Muscle of leg (tissue), 11 donors: ENCODE measurements around the gene C1orf146. TPM values are rescaled to one million over a fixed set of nuclear protein-coding genes. Genes with fewer than 3 reads are reported as not detected.
"Not testable (repeated sequence)": the region's sequence is repeated elsewhere in the genome, so short reads cannot be mapped to it uniquely, and the experiment has no call there.

Source experiments
- DNase-seq: peaks from one replicate; pipeline ENCODE4 v3.0.0; 2013
- H3K27ac ChIP-seq: one replicate; pipeline ENCODE4 v1.5.1; 2013; ENCODE audit warnings: mild to moderate bottlenecking, low read length, control low read depth
- H3K27me3 ChIP-seq: one replicate; pipeline ENCODE4 v1.6.1; 2013; ENCODE audit warnings: low read length; ENCODE audit not compliant: control insufficient read depth, insufficient read depth
- H3K36me3 ChIP-seq: one replicate; pipeline ENCODE4 v1.6.1; 2013; ENCODE audit warnings: low read length; ENCODE audit not compliant: control insufficient read depth, insufficient read depth
- H3K4me1 ChIP-seq: one replicate; pipeline ENCODE4 v1.6.1; 2013; ENCODE audit warnings: low read length; ENCODE audit not compliant: control insufficient read depth, insufficient read depth
- H3K4me3 ChIP-seq: one replicate; pipeline ENCODE4 v1.5.1; 2013; ENCODE audit warnings: low read length, control low read depth
- H3K9me3 ChIP-seq: replicated peaks from 2 replicates; pipeline ENCODE4 v1.6.1; 2013; ENCODE audit warnings: low read depth, low read length; ENCODE audit not compliant: control insufficient read depth
- WGBS: methylation state at CpG from one replicate; pipeline ENCODE4 v1.1.5; 2013; ENCODE audit warnings: missing lambda C conversion rate; ENCODE audit not compliant: insufficient coverage; 5-methylcytosine and 5-hydroxymethylcytosine counted together
- polyA plus RNA-seq, 8 donors: library from polyadenylated mRNA; unstranded; fragments of 120-200 nt; gene quantifications; one replicate each; pipeline versions ENCODE4 v1.2.1 to v1.2.3, GENCODE V29; 2013; ENCODE audit warnings: inconsistent platforms in 1 of 8, low replicate concordance in 1 of 8; ENCODE audit not compliant: insufficient read length in 8 of 8, insufficient read depth in 1 of 8
- total RNA-seq: library from RNA; stranded (reverse); fragments of 120-200 nt; gene quantifications from one replicate; pipeline ENCODE4 v1.2.4, GENCODE V29; 2013

The C1orf146 gene
- total and polyA plus RNA-seq, 9 donors = 0.14 TPM; not detected in 8

DNA sequence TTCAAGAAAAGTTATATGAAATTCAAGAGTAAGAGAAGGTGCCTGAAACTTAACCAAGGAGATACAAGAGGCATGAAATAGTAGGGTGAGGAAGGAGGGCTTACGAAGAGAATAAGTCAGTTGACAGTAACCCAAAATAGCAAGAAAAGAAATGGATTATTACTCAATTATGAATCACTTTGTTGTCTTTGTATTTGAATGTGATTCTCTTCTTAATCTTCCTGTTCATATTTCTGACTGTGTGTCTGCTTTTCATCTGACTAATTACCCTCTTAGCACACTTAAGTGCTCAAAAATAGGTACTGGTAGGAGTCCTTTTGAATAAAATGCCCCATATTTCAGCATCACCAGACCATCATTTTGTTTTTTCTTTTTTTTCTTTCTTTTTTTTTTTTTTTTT lies 41.6 kb downstream of the C1orf146 start:
- Histone ChIP-seq H3K36me3 (peaks cover 12% of the 10 kb centered on the region), H3K4me1 (no peaks in the 10 kb centered on the region), H3K4me3 (no peak overlapping the region), H3K9me3 (peaks cover 4% of the 10 kb centered on the region), H3K27me3 (no peaks in the 10 kb centered on the region), H3K27ac (no peak overlapping the region)
- no peak for DNase-seq
- no CpG with 5 or more reads among the region's 1 CpG for WGBS

DNA sequence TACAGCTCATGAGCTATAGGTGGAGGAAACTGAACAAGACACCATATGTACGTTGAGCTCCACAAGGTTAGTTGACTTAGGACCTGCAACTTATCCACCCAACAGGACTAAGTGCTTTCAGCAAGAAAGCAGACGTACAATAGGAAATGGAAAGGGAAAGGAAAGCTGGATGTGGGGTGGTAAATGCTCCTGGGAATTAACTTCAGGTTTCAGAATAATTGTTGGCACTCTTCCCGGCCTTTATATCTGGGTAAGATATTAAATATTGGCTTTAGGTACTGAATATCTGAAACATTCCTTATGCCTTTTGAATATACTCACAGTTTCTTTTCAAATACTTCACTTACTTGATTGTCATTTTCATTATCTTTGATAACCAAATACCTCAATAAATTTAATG lies 44.8 kb downstream of the C1orf146 start:
- H3K4me3 ChIP-seq = no peak overlapping the region
- H3K9me3 ChIP-seq = no peaks in the 10 kb centered on the region
- no peak overlapping the region for H3K27ac ChIP-seq
- DNase-seq = no peak
- WGBS = no CpG with 5 or more reads among the region's 3 CpGs
- H3K27me3 ChIP-seq = no peaks in the 10 kb centered on the region
- peaks cover 12% of the 10 kb centered on the region for H3K36me3 ChIP-seq
- H3K4me1 ChIP-seq = no peaks in the 10 kb centered on the region

DNA sequence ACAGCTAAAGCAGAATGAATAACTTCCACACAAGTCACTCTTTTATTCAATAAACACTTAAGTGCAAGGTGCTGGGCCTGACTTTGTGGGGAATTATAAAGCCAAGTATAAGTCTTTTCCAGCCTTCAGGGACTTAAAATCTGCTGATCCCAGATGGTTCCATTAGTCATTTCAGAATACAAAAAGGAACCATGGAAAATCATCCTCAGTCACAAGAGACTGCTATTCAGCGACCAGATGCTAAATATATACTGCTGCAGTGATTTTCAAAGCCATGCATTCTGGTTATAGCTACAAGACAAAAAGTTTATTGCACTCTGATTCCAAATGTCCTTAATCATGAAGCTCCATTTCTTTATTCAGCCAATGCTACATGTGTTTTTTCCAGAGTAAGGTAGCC lies 55.3 kb downstream of the C1orf146 start:
- Histone ChIP-seq H3K4me1 (no peaks in the 10 kb centered on the region), H3K27me3 (no peaks in the 10 kb centered on the region), H3K27ac (no peak overlapping the region), H3K36me3 (peaks cover 8% of the 10 kb centered on the region), H3K9me3 (no peaks in the 10 kb centered on the region), H3K4me3 (no peak overlapping the region)
- WGBS = 33% methylated on average over 1 of the region's 1 CpG
- DNase-seq = peak; percentile 48

DNA sequence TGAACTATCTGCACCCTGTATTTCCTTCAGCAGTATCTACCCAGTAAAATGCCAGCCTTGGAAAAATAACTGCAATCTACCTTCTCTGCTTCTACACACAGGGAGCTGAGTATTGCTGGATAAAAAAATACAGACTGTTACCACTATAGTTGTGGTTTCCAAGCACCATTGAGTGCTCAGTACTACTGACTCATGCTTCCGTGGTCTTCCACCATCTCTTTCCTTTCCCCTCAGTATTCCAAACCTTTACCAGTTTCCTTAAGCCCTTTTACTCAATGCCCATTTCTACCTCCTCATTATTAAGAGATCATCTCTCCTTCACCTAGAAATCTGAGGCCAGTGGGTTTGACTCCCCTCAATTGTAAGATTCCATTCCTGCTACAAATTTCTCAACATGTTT lies 57.2 kb downstream of the C1orf146 start:
- no peak overlapping the region for H3K4me3 ChIP-seq
- no peaks in the 10 kb centered on the region for H3K4me1 ChIP-seq
- WGBS = 86% methylated on average over 1 of the region's 1 CpG
- H3K27ac ChIP-seq = no peak overlapping the region
- H3K36me3 ChIP-seq = peaks cover 13% of the 10 kb centered on the region
- no peaks in the 10 kb centered on the region for H3K27me3 ChIP-seq
- H3K9me3 ChIP-seq = no peaks in the 10 kb centered on the region
- no peak for DNase-seq

DNA sequence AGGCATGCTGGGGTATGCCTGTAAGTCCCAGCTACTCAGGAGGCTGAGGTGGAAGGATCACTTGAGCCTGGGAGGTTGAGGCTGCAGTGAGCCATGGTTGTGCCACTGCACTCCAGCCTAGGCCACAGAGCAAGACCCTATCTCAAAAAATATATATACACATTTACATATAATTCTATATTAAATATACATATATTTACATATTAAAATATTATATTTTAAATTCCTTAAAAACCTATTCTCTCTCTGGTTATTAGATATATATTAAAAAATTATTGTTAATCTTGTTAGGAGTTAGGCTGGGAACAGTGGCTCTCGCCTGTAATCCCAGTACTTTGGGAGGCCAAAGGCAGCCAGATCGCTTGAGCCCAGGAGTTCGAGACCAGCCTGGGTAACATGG lies 58.4 kb downstream of the C1orf146 start:
- no peak overlapping the region for H3K4me3 ChIP-seq
- no peaks in the 10 kb centered on the region for H3K27me3 ChIP-seq
- peaks cover 12% of the 10 kb centered on the region for H3K36me3 ChIP-seq
- no peak overlapping the region for H3K27ac ChIP-seq
- H3K9me3 ChIP-seq = no peaks in the 10 kb centered on the region
- DNase-seq = no peak
- WGBS = no CpG with 5 or more reads among the region's 3 CpGs
- H3K4me1 ChIP-seq = no peaks in the 10 kb centered on the region

DNA sequence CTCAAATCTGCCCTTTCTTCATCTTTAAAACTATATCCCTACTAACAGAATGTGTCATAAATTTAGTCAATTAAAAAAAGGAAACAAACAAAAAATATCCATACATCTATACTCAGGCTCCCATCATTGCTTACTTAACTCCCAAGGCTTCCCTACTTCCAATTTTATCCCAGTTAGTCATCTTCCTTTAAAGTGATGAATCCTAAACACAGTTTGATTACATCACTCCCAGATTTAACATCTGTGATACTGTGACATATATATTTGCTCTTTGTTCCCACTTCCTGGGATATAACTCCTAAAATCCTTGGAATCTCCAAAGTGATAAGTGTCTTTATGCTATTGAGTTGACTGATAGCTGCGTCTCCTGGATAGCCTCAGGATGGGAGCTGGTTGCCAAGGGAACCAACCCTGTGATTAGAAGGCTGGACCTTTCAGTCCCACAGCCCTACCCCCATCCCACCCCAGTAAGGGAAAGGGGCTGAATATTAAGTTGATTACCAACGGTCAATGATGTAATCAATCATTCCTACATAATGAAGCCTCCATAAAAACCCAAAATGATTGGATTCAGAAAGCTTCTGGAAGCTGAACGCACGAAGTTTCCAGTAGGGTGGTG lies 59.5 kb downstream of the C1orf146 start:
- Histone ChIP-seq H3K27me3 (no peaks in the 10 kb centered on the region), H3K4me1 (no peaks in the 10 kb centered on the region), H3K27ac (no peak overlapping the region), H3K36me3 (peaks cover 10% of the 10 kb centered on the region), H3K4me3 (no peak overlapping the region), H3K9me3 (no peaks in the 10 kb centered on the region)
- no CpG with 5 or more reads among the region's 4 CpGs for WGBS
- no peak for DNase-seq

DNA sequence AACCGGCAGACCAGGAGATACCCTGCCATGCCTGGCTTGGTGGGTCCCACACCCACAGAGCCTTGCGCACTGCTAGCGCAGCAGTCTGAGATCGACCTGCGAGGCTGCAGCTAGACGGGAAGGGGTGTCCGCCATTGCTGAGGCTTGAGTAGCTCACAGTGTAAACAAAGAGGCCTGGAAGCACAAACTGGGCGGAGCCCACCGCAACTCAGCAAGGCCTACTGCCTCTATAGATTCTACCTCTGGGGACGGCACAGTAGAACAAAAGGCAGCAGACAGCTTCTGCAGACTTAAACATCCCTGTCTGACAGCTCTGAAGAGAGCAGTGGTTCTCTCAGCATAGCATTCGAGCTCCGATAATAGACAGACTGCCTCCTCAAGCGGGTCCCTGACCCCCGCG lies 62.1 kb downstream of the C1orf146 start:
- H3K27me3 ChIP-seq, H3K27ac ChIP-seq, H3K4me1 ChIP-seq, H3K9me3 ChIP-seq, DNase-seq, H3K4me3 ChIP-seq, H3K36me3 ChIP-seq: not testable (repeated sequence)
- 94% methylated on average over 15 of the region's 15 CpGs for WGBS

DNA sequence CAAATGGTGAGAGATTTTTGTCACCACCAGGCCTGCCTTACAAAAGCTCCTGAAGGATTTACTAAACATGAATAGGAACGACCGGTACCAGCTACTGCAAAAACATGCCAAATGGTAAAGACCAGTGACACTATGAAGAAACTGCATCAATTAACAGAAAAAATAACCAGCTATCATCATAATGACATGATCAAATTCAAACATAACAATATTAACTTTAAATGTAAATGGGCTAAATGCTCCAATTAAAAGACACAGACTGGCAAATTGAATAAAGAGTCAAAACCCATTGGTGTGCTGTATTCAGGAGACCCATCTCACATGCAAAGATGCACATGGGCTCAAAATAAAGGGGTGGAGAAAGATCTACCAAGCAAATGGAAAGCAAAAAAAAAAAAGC lies 63.7 kb downstream of the C1orf146 start:
- no CpG with 5 or more reads among the region's 2 CpGs for WGBS
- H3K4me3 ChIP-seq, H3K4me1 ChIP-seq, H3K27me3 ChIP-seq, H3K9me3 ChIP-seq, DNase-seq, H3K36me3 ChIP-seq, H3K27ac ChIP-seq: not testable (repeated sequence)

DNA sequence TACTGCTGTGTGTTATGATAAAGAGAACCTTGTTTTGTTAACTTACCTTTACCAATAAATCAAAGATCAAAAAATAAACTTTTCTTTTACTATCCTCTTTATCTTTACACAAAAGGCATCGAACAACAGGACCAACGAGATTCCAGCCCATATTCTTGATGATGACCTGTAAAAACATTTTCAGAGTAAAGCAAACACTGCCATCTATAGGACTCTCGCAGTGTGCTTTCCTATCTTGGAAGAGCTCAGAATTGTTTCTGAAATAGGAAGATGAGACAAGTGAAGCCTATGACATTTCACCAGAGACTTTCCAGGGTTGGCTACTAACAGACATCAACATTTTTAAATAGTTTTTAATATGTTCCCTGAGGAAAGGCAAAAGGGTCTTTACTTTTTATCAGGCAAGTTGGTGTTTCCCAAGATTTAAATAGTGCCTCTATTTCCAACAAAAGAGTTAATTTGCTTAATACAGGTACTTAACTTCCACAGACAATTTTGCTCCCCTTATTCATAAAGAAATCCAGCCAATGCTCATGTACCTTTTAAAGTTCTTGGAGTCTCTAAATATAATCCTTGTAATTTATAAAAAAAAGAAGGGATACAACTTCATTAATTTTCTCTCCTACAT lies 73.8 kb downstream of the C1orf146 start:
- no peaks in the 10 kb centered on the region for H3K4me1 ChIP-seq
- DNase-seq = peak; percentile 75
- no CpG with 5 or more reads among the region's 3 CpGs for WGBS
- H3K36me3 ChIP-seq = peaks cover 14% of the 10 kb centered on the region
- H3K9me3 ChIP-seq = no peaks in the 10 kb centered on the region
- no peak overlapping the region for H3K4me3 ChIP-seq
- no peaks in the 10 kb centered on the region for H3K27me3 ChIP-seq
- H3K27ac ChIP-seq = no peak overlapping the region
